Esophagus muscularis mucosa (tissue), 4 donors: ENCODE results near the gene TNNT2. TPM values are rescaled to one million over a fixed set of nuclear protein-coding genes. Genes with fewer than 3 reads are reported as not detected.

Experiments
- DNase-seq: peaks from one replicate; pipeline ENCODE4 v3.0.0-alpha.2; 2017; ENCODE audit errors: extremely low spot score
- H3K27ac ChIP-seq, 4 donors: fragments of 200-600 bp; sonication (generic); replicated peaks in 1 of 4; 1 replicate in 3 of 4; 2 replicates in 1 of 4; pipeline ENCODE4 v1.5.1; 2016 to 2019; ENCODE audit warnings: mild to moderate bottlenecking in 1 of 4
- H3K27me3 ChIP-seq, 4 donors: fragments of 200-600 bp; sonication (generic); one replicate each; pipeline versions ENCODE4 v1.5.1 to v1.6.0; 2016 to 2019
- H3K36me3 ChIP-seq, 4 donors: fragments of 200-600 bp; sonication (generic); one replicate each; pipeline ENCODE4 v1.5.1; 2016 to 2019
- H3K4me1 ChIP-seq, 4 donors: fragments of 200-600 bp; sonication (generic); one replicate each; pipeline ENCODE4 v1.5.1; 2016 to 2019
- H3K4me3 ChIP-seq, 4 donors: fragments of 200-600 bp; sonication (generic); 1 replicate in 2 of 4; 2 replicates in 2 of 4; pipeline ENCODE4 v1.5.1; 2016 to 2019; ENCODE audit warnings: mild to moderate bottlenecking in 4 of 4, moderate library complexity in 1 of 4
- H3K9me3 ChIP-seq, 4 donors: fragments of 200-600 bp; sonication (generic); 1 replicate in 3 of 4; 2 replicates in 1 of 4; pipeline ENCODE4 v1.5.1; 2016 to 2019
- EP300 ChIP-seq: sonication (generic); formaldehyde crosslinking; IDR thresholded peaks from one replicate; pipeline ENCODE4 v1.6.1; 2017; ENCODE audit warnings: antibody characterized with exemption
- POLR2A ChIP-seq: fragments of 450-650 bp; IDR thresholded peaks from one replicate; pipeline ENCODE4 v1.6.1; 2017; ENCODE audit warnings: antibody characterized with exemption, moderate library complexity, mild to moderate bottlenecking, low read depth
- POLR2AphosphoS5 ChIP-seq, 2 donors: sonication (generic); formaldehyde crosslinking; IDR thresholded peaks; one replicate each; pipeline ENCODE4 v1.6.1; 2017; ENCODE audit warnings: antibody characterized with exemption in 2 of 2
- WGBS: methylation state at CpG from one replicate; pipeline ENCODE4 v1.1.5; 2018; 5-methylcytosine and 5-hydroxymethylcytosine counted together
- intact Hi-C: fragments of 100-400 bp; cut with DNase I; formaldehyde crosslinking; loops from one replicate; pipeline ENCODE4 v1.15.1; 2023
- total RNA-seq, 4 donors: library from RNA; depleted of rRNA; stranded (reverse); fragments of >200 nt; gene quantifications; one replicate each; pipeline versions ENCODE4 v1.1.0 to v1.2.1, GENCODE V29; 2016
- TF ChIP-seq, protein P1 (sequence below), 3 experiments: fragments of 200-600 bp in 2 of 3; fragments of 450-650 bp in 1 of 3; sonication (generic) in 2 of 3; IDR thresholded peaks; one replicate each; pipeline ENCODE4 v1.5.1; 2017 to 2019; ENCODE audit warnings: antibody characterized with exemption in 3 of 3, mild to moderate bottlenecking in 2 of 3, moderate library complexity in 1 of 3

Gene TNNT2
- total RNA-seq, 4 donors from 2014 or later, result 0.83 to 2.0 TPM; not detected in 2

DNA sequence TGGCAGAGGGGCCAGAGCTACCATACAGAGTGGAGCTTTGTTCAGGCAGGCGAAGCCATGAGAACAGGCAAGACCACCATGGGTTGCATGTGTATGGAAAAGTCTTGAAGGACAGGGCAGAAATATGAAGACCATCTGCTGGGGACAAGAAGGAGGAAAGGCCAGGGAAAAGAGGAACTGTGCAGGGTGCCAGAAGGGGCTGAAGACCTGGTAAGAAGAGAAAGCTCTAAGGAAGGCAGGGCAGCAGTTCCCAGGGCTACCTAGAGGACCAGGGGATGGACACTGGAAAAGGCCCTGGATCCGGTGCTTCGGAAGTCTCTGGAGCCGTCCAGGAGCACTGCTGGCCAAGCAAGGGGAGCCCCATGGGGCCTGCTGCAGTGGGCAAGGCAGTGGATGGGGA, 50.8 kb downstream of the TNNT2 start:
- no peaks in the 10 kb centered on the region for H3K36me3 ChIP-seq
- TF ChIP-seq POLR2AphosphoS5 (IDR thresholded peaks at IDR 0.05) (no peak), POLR2A (no peak), EP300 (no peak)
- TF ChIP-seq, protein P1, sequence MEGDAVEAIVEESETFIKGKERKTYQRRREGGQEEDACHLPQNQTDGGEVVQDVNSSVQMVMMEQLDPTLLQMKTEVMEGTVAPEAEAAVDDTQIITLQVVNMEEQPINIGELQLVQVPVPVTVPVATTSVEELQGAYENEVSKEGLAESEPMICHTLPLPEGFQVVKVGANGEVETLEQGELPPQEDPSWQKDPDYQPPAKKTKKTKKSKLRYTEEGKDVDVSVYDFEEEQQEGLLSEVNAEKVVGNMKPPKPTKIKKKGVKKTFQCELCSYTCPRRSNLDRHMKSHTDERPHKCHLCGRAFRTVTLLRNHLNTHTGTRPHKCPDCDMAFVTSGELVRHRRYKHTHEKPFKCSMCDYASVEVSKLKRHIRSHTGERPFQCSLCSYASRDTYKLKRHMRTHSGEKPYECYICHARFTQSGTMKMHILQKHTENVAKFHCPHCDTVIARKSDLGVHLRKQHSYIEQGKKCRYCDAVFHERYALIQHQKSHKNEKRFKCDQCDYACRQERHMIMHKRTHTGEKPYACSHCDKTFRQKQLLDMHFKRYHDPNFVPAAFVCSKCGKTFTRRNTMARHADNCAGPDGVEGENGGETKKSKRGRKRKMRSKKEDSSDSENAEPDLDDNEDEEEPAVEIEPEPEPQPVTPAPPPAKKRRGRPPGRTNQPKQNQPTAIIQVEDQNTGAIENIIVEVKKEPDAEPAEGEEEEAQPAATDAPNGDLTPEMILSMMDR (IDR thresholded peaks at IDR 0.05), result no peak
- no peaks in the 10 kb centered on the region for H3K9me3 ChIP-seq
- H3K27me3 ChIP-seq, result no peaks in the 10 kb centered on the region
- peaks cover 0 to 8% (median 4%) of the 10 kb centered on the region in 4 donors for H3K4me1 ChIP-seq
- 67% methylated on average over 4 of the region's 4 CpGs for WGBS
- intact Hi-C loops, result no loop called here
- no peak overlapping the region for H3K27ac ChIP-seq
- H3K4me3 ChIP-seq, result no peak overlapping the region
- DNase-seq, result no peak

DNA sequence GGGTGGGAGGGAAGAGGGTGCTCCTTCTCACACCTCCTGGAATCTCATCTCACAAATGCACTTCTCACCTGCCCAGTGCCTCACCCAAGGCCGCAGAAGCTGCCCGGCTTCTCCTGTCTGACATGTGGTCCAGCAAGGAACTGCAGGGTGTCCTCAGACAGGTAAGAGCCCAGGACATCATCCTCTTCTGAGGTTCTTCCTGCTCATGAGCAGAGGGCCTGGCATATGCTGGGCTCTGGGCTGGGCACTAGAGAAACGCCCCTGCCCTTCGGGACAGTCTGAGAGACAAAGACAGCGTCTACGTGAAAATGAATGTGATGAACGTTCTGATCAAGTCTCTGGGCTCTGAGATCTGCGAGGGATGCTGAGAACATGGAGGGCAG, 51.8 kb downstream of the TNNT2 start:
- DNase-seq, result no peak
- intact Hi-C loops, result no loop called here
- H3K36me3 ChIP-seq, result no peaks in the 10 kb centered on the region

DNA sequence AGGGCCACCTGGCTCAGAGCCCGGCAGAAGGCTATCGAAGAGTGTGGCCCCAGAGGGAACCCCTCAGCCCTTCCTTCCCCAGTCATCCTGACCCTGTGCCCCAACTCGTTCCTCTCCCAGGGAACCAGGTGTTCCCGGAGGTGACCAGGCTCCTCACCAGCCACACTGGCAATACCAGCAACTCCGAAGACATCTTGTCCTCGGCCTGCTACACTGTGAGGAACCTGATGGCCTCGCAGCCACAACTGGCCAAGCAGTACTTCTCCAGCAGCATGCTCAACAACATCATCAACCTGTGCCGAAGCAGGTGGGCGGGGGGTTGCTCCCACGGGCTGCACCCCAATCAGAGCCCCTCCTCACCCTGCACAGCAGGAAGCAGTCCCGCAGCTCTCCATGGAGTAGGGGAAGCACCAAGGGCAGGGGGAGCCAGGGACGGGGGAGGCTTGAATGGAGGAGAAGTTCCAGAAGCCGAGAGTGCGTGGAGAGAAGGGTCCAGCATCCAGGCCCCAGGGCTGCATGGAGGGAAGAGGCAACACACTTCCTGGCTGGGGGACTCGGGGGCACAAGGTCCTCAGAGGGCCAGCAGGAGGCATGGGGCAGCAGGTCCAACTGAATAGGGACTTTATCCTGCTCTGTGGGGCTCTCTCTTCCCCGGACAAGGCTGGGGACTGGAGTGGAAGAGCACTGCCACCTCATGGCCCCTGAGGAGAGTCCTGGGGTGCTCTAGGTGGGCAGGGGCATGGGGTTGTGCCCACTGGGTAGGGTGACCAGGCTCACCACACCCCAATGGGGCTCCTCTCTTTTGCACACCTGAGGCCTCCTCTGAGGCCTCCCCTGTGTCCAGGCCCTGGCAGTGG, 52.4 kb downstream of the TNNT2 start:
- Histone ChIP-seq H3K36me3 (no peaks in the 10 kb centered on the region), H3K4me1 (peaks cover 0 to 8% (median 4%) of the 10 kb centered on the region in 4 donors), H3K27ac (no peak overlapping the region), H3K4me3 (no peak overlapping the region), H3K9me3 (no peaks in the 10 kb centered on the region), H3K27me3 (no peaks in the 10 kb centered on the region)
- TF ChIP-seq POLR2AphosphoS5 (IDR thresholded peaks at IDR 0.05) (no peak), EP300 (no peak), POLR2A (no peak)
- TF ChIP-seq, protein P1 (IDR thresholded peaks at IDR 0.05), result no peak
- no peak for DNase-seq
- 80% methylated on average over 10 of the region's 16 CpGs for WGBS
- intact Hi-C loops, result no loop called here

More for the DNA sequence above, 51.8 kb downstream of the TNNT2 start:
- Histone ChIP-seq H3K27ac (no peak overlapping the region), H3K9me3 (no peaks in the 10 kb centered on the region), H3K4me1 (peaks cover 0 to 8% (median 4%) of the 10 kb centered on the region in 4 donors), H3K4me3 (no peak overlapping the region), H3K27me3 (no peaks in the 10 kb centered on the region)
- WGBS, result 98% methylated on average over 8 of the region's 8 CpGs
- TF ChIP-seq, protein P1 (IDR thresholded peaks at IDR 0.05), result no peak
- TF ChIP-seq EP300, result no peak
- TF ChIP-seq POLR2A, result no peak
- TF ChIP-seq POLR2AphosphoS5 (IDR thresholded peaks at IDR 0.05), result no peak

DNA sequence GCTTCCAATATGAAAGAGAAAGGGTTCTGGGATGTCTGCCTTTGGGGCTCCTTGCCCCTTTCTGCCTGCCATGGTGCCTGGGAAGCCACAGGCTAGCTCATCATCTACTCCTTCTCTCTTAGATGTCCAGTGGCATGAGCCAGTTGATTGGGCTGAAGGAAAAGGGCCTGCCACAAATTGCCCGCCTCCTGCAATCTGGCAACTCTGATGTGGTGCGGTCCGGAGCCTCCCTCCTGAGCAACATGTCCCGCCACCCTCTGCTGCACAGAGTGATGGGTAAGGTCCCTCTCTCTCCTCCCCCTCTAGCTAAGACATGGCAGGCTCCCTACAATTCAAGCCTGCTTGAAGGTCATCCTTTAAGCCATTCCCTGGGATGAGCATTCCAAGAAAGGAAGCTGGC, 53.2 kb downstream of the TNNT2 start:
- Histone ChIP-seq H3K4me1 (peaks cover 0 to 1% (median under 1%) of the 10 kb centered on the region in 4 donors), H3K27me3 (no peaks in the 10 kb centered on the region), H3K36me3 (no peaks in the 10 kb centered on the region), H3K27ac (no peak overlapping the region), H3K9me3 (no peaks in the 10 kb centered on the region), H3K4me3 (no peak overlapping the region)
- TF ChIP-seq POLR2A (no peak), POLR2AphosphoS5 (IDR thresholded peaks at IDR 0.05) (no peak), EP300 (no peak)
- TF ChIP-seq, protein P1 (IDR thresholded peaks at IDR 0.05), result no peak
- DNase-seq, result no peak
- 100% methylated on average over 1 of the region's 4 CpGs for WGBS
- intact Hi-C loops, result no loop called here
